HL-60 (cell line): ENCODE measurements around the gene LTB4R.

Source experiments
- DNase-seq, 2 experiments: peaks; one replicate each; pipeline ENCODE4 v3.0.0-alpha.2; 2010 to 2020; ENCODE audit warnings: low read depth in 1 of 2, low spot score in 1 of 2
- H3K27ac ChIP-seq: fragments of 250-450 bp; sonication (Bioruptor Pico); replicated peaks from 2 replicates; pipeline ENCODE4 v1.5.1; 2020; ENCODE audit warnings: mild to moderate bottlenecking, moderate library complexity
- H3K27me3 ChIP-seq: fragments of 250-450 bp; sonication (Bioruptor Pico); 2 replicates; pipeline ENCODE4 v1.5.1; 2021; ENCODE audit warnings: mild to moderate bottlenecking, moderate library complexity; ENCODE audit not compliant: insufficient read depth, poor library complexity, severe bottlenecking
- H3K4me3 ChIP-seq: replicated peaks from 2 replicates; pipeline ENCODE4 v1.5.1; 2011; ENCODE audit warnings: mild to moderate bottlenecking, control low read depth, low read length; ENCODE audit not compliant: insufficient read depth
- GABPA ChIP-seq: IDR thresholded peaks from 2 replicates; pipeline ENCODE4 v1.6.1; 2012; ENCODE audit warnings: low read depth
- POLR2AphosphoS5 ChIP-seq: IDR thresholded peaks from 2 replicates; pipeline ENCODE4 v1.6.1; 2012; ENCODE audit warnings: low read depth
- REST ChIP-seq: IDR thresholded peaks from 2 replicates; pipeline ENCODE4 v1.6.1; 2012; ENCODE audit warnings: low read depth; ENCODE audit not compliant: insufficient replicate concordance
- SPI1 ChIP-seq: IDR thresholded peaks from 2 replicates; pipeline ENCODE4 v1.6.1; 2012; ENCODE audit warnings: low read depth, mild to moderate bottlenecking, borderline replicate concordance
- TF ChIP-seq, protein P1 (sequence below): IDR thresholded peaks from one replicate; pipeline ENCODE4 v1.5.1; 2011; ENCODE audit warnings: low read length, control low read depth, inconsistent platforms; ENCODE audit not compliant: insufficient read depth

LTB4R gene

GRCh38 chr14:24348186-24348585, 36.9 kb downstream of the LTB4R start:
- Histone ChIP-seq H3K4me3 (no peak overlapping the region), H3K27me3 (no peaks in the 10 kb centered on the region), H3K27ac (no peak overlapping the region)
- DNase-seq = no peak
- TF ChIP-seq POLR2AphosphoS5 (no peak), REST (no peak), GABPA (no peak), SPI1 (no peak)
- TF ChIP-seq, protein P1, sequence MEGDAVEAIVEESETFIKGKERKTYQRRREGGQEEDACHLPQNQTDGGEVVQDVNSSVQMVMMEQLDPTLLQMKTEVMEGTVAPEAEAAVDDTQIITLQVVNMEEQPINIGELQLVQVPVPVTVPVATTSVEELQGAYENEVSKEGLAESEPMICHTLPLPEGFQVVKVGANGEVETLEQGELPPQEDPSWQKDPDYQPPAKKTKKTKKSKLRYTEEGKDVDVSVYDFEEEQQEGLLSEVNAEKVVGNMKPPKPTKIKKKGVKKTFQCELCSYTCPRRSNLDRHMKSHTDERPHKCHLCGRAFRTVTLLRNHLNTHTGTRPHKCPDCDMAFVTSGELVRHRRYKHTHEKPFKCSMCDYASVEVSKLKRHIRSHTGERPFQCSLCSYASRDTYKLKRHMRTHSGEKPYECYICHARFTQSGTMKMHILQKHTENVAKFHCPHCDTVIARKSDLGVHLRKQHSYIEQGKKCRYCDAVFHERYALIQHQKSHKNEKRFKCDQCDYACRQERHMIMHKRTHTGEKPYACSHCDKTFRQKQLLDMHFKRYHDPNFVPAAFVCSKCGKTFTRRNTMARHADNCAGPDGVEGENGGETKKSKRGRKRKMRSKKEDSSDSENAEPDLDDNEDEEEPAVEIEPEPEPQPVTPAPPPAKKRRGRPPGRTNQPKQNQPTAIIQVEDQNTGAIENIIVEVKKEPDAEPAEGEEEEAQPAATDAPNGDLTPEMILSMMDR = no peak

DNA sequence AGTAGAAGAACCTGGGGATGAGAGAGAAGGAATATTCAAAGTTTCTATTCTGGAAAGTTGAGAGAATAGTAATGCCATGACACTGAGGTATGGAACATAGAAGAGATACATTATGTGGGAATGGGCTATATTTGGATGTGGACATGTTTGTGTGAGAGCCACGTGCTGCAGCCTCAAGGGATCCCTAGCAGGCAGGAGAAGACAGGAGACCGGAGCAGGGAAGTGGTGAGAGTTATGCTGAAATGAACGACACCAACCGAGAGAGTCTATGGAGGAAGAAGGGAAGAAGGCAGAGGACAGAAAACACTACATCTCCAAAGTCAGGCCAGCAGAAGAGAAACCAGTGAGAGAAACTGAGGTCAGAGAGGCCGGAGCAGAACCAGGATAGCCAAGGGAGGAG, 38.4 kb downstream of the LTB4R start:
- DNase-seq = no peak
- no peak overlapping the region for H3K27ac ChIP-seq
- H3K4me3 ChIP-seq = no peak overlapping the region
- TF ChIP-seq SPI1 = no peak
- TF ChIP-seq POLR2AphosphoS5 = no peak
- no peak for TF ChIP-seq GABPA
- TF ChIP-seq, protein P1 = no peak
- no peak for TF ChIP-seq REST
- H3K27me3 ChIP-seq = no peaks in the 10 kb centered on the region

DNA sequence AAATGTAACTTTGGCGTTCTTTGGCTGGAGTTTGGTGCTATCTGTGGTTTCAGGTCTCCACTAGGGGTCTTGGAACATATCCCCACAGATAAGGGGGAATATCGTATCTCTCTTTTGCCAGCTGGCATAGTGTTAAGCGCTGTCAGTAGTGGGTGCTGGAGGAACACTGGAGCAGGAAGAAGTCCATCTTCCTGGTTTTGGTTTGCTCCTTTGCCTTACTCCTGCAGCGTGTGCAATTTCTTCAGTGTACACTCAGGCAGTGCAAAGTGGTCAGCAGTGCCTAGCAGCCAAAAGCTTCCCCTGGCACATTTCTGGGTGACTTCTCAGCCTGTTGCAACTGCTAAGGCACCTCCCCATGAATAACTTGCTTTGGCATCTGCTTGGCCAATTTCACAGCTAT, 40.2 kb downstream of the LTB4R start:
- DNase-seq = no peak
- TF ChIP-seq POLR2AphosphoS5 (no peak), SPI1 (no peak)
- TF ChIP-seq, protein P1 = no peak
- H3K27ac ChIP-seq = no peak overlapping the region
- H3K27me3 ChIP-seq = no peaks in the 10 kb centered on the region
- H3K4me3 ChIP-seq = no peak overlapping the region
